K562 (cell line): ENCODE results near the gene TIMP4. TPM values are rescaled to one million over a fixed set of nuclear protein-coding genes. Genes with fewer than 3 reads are reported as not detected.

Experiments used
- ATAC-seq: fragments of 200-7000 bp; cut with Tn5 transposase; 3 replicates; pipeline ENCODE4 v1.9.1; 2020; ENCODE audit warnings: moderate library complexity
- BruUV-seq: library from RNA; stranded (reverse); fragments of 400-500 nt; replicated peaks from 2 replicates; lab custom pipeline; 2021; lab: Mats Ljungman, UMichigan
- CTCF ChIA-PET: fragments of 300-600 bp; formaldehyde crosslinking; extraction: SDS; loops from one replicate; lab custom pipeline; 2021; ENCODE audit warnings: low intra/inter-chr PET ratio; lab: Yijun Ruan, JAX
- POLR2A ChIA-PET: fragments of 300-600, 350-650 bp; sonication (Branson Sonifier 250); formaldehyde crosslinking; extraction: SDS; loops from one replicate; lab custom pipeline; 2021; ENCODE audit warnings: antibody characterized with exemption, inconsistent platforms; lab: Yijun Ruan, JAX
- DNase-seq, 4 experiments: peaks; one replicate each; pipeline versions ENCODE4 v3.0.0 to v3.0.0-alpha.2; 2011 to 2018; ENCODE audit warnings: low spot score in 3 of 4, mixed read lengths in 3 of 4; ENCODE audit errors: extremely low read depth in 1 of 4
- FAIRE-seq: peaks from 2 replicates; lab custom pipeline; 2011; peaks lifted over from hg19 to GRCh38; lab: Jason Lieb, UNC
- H2AFZ ChIP-seq: 2 replicates; pipeline ENCODE4 v1.6.0; 2011; ENCODE audit warnings: low read depth, low read length, control low read depth, inconsistent platforms
- H3K27ac ChIP-seq: fragments of 200-600 bp; 3 replicates; pipeline ENCODE4 v1.8.0; 2011; ENCODE audit warnings: low read depth, mild to moderate bottlenecking, control low read depth, inconsistent platforms, low read length, moderate library complexity, mixed read lengths; ENCODE audit errors: extremely low read depth
- H3K27me3 ChIP-seq, 2 experiments: fragments of 300-600 bp in 1 of 2; 2 replicates in 1 of 2; 3 replicates in 1 of 2; pipeline versions ENCODE4 v1.6.0 to v1.8.0; 2011; ENCODE audit warnings: inconsistent platforms in 2 of 2, low read length in 2 of 2, mild to moderate bottlenecking in 1 of 2, mixed read lengths in 1 of 2, moderate library complexity in 1 of 2; ENCODE audit not compliant: control insufficient read depth in 2 of 2, insufficient read depth in 2 of 2
- H3K36me3 ChIP-seq: fragments of 300-600 bp; 3 replicates; pipeline ENCODE4 v1.8.0; 2011; ENCODE audit warnings: mild to moderate bottlenecking, low read length, inconsistent platforms; ENCODE audit not compliant: control insufficient read depth, insufficient read depth
- H3K4me1 ChIP-seq, 2 experiments: fragments of 200-600 bp in 1 of 2; replicated peaks in 1 of 2; 2 replicates in 1 of 2; 3 replicates in 1 of 2; pipeline versions ENCODE4 v1.5.1 to v1.8.0; 2011; ENCODE audit warnings: inconsistent platforms in 2 of 2, low read length in 2 of 2, mild to moderate bottlenecking in 1 of 2, mixed read lengths in 1 of 2, moderate library complexity in 1 of 2; ENCODE audit not compliant: control insufficient read depth in 2 of 2, insufficient read depth in 2 of 2
- H3K4me2 ChIP-seq: 2 replicates; pipeline ENCODE4 v1.6.1; 2011; ENCODE audit warnings: low read length, control low read depth, inconsistent platforms, mixed read lengths; ENCODE audit not compliant: insufficient read depth
- H3K4me3 ChIP-seq: fragments of 200-600 bp; sonication (generic), shearing (Covaris generic); 2 replicates; pipeline ENCODE4 v1.5.1; 2016; ENCODE audit warnings: control low read depth, inconsistent platforms
- H3K79me2 ChIP-seq: fragments of 200-600 bp; 3 replicates; pipeline ENCODE4 v1.8.0; 2011; ENCODE audit warnings: low read length, inconsistent platforms; ENCODE audit not compliant: control insufficient read depth, insufficient read depth
- H3K9ac ChIP-seq, 2 experiments: 2 replicates each; pipeline versions ENCODE4 v1.6.0 to v1.6.1; 2011; ENCODE audit warnings: low read depth in 2 of 2, low read length in 2 of 2, control low read depth in 1 of 2, inconsistent platforms in 1 of 2, mild to moderate bottlenecking in 1 of 2, mixed read lengths in 1 of 2; ENCODE audit not compliant: insufficient read depth in 1 of 2
- H3K9me1 ChIP-seq: one replicate; pipeline ENCODE4 v1.6.0; 2011; ENCODE audit warnings: inconsistent platforms, mild to moderate bottlenecking, low read length, moderate library complexity; ENCODE audit not compliant: control insufficient read depth, insufficient read depth
- H3K9me3 ChIP-seq: replicated peaks from 2 replicates; pipeline ENCODE4 v1.5.1; 2011; ENCODE audit warnings: low read depth, low read length, inconsistent platforms; ENCODE audit not compliant: control insufficient read depth, insufficient read depth
- H4K20me1 ChIP-seq: replicated peaks from 2 replicates; pipeline ENCODE4 v1.6.1; 2011; ENCODE audit warnings: low read length, inconsistent platforms, mixed read lengths; ENCODE audit not compliant: control insufficient read depth, insufficient read depth
- BRD4 ChIP-seq: fragments of 200-600 bp; sonication (generic); IDR thresholded peaks from 2 replicates; pipeline ENCODE4 v1.6.1; 2017; ENCODE audit warnings: inconsistent platforms
- CEBPB ChIP-seq: fragments of 450-650 bp; IDR thresholded peaks from 2 replicates; pipeline ENCODE4 v1.6.1; 2016; ENCODE audit warnings: missing genetic modification characterization, missing compliant biosample characterization
- CEBPG ChIP-seq, 3 experiments: fragments of 200-800 bp in 1 of 3; sonication (Bioruptor generic) in 1 of 3; sonication (generic) in 1 of 3; formaldehyde crosslinking in 1 of 3; IDR thresholded peaks in 2 of 3; conservative IDR thresholded peaks in 1 of 3; 2 replicates each; pipeline versions ENCODE4 v1.6.1 to v1.8.0; 2016 to 2022; ENCODE audit warnings: missing compliant biosample characterization in 2 of 3, missing genetic modification characterization in 2 of 3, mild to moderate bottlenecking in 1 of 3, missing genetic modification reagents in 1 of 3
- ESRRA ChIP-seq: fragments of 450-650 bp; IDR thresholded peaks from 2 replicates; pipeline ENCODE4 v1.6.1; 2014; ENCODE audit warnings: low read depth, mild to moderate bottlenecking, moderate library complexity, borderline replicate concordance
- FOS ChIP-seq: IDR thresholded peaks from 3 replicates; pipeline ENCODE4 v1.6.1; 2011; ENCODE audit not compliant: insufficient read length; ENCODE audit errors: extremely low read depth
- FOXJ3 ChIP-seq: sonication (generic); formaldehyde crosslinking; IDR thresholded peaks from 2 replicates; pipeline ENCODE4 v1.4.0; 2020; ENCODE audit warnings: mild to moderate bottlenecking, missing genetic modification reagents
- FOXP4 ChIP-seq: sonication (generic); formaldehyde crosslinking; IDR thresholded peaks from 2 replicates; pipeline ENCODE4 v1.8.0; 2022; ENCODE audit warnings: mild to moderate bottlenecking, missing genetic modification reagents, borderline replicate concordance
- GATAD2B ChIP-seq: fragments of 450-650 bp; IDR thresholded peaks from 2 replicates; pipeline ENCODE4 v1.6.1; 2017; ENCODE audit warnings: mild to moderate bottlenecking, borderline replicate concordance
- MBD2 ChIP-seq: sonication (generic); IDR thresholded peaks from 2 replicates; pipeline ENCODE4 v1.6.1; 2016; ENCODE audit warnings: low read depth, borderline replicate concordance
- MECOM ChIP-seq: fragments of 250-450 bp; sonication (Bioruptor Pico); IDR thresholded peaks from 2 replicates; pipeline ENCODE4 v1.8.0; 2022; ENCODE audit warnings: inconsistent platforms
- MYC ChIP-seq, 2 experiments: fragments of 250-450 bp in 1 of 2; sonication (Bioruptor Pico) in 1 of 2; IDR thresholded peaks; 2 replicates each; pipeline versions ENCODE4 v1.5.1 to v1.6.1; 2012 to 2021; ENCODE audit warnings: low read depth in 2 of 2, borderline replicate concordance in 1 of 2, improper control_type of control experiment in 1 of 2, low read length in 1 of 2, mild to moderate bottlenecking in 1 of 2, moderate library complexity in 1 of 2
- NELFE ChIP-seq: IDR thresholded peaks from 2 replicates; pipeline ENCODE4 v1.6.1; 2011; ENCODE audit warnings: mild to moderate bottlenecking; ENCODE audit not compliant: insufficient read depth, insufficient read length
- NFE2 ChIP-seq: IDR thresholded peaks from 2 replicates; pipeline ENCODE4 v1.6.1; 2014; ENCODE audit warnings: antibody characterized with exemption, low read depth
- NFIC ChIP-seq: fragments of 450-650 bp; IDR thresholded peaks from 2 replicates; pipeline ENCODE4 v1.6.1; 2017; ENCODE audit warnings: mild to moderate bottlenecking, inconsistent platforms
- POLR2H ChIP-seq: IDR thresholded peaks from 2 replicates; pipeline ENCODE4 v1.6.1; 2016; ENCODE audit warnings: missing genetic modification characterization, low read depth, mild to moderate bottlenecking, control low read depth, missing compliant biosample characterization, moderate library complexity
- SMARCA4 ChIP-seq: fragments of 450-650 bp; IDR thresholded peaks from 2 replicates; pipeline ENCODE4 v1.6.1; 2016
- SMC3 ChIP-seq: conservative IDR thresholded peaks from 2 replicates; pipeline ENCODE4 v1.6.1; 2011; ENCODE audit warnings: low read depth, low read length, improper control_type of control experiment; ENCODE audit not compliant: insufficient read depth
- SRSF9 ChIP-seq: fragments of 200-400 bp; formaldehyde crosslinking; IDR thresholded peaks from 2 replicates; pipeline ENCODE4 v1.6.1; 2017; ENCODE audit warnings: low read depth, low read length, borderline replicate concordance
- WGBS: fragments of 100-300 bp; shearing (Covaris generic); methylation state at CpG from one replicate; pipeline ENCODE4 v1.1.6; 2016; ENCODE audit warnings: low coverage, mixed read lengths; ENCODE audit not compliant: insufficient coverage; ENCODE audit errors: missing lambda C conversion rate; 5-methylcytosine and 5-hydroxymethylcytosine counted together
- in situ Hi-C: fragments of 300-500 bp; cut with MboI; formaldehyde crosslinking; loops from 4 replicates; pipeline ENCODE4 v1.15.0; 2018; ENCODE audit warnings: inconsistent platforms, mixed read lengths
- intact Hi-C: fragments of 100-400 bp; cut with micrococcal nuclease; formaldehyde crosslinking; loops from 2 replicates; pipeline ENCODE4 v1.14.2; 2022
- polyA plus RNA-seq, 8 experiments: library from polyadenylated mRNA; depleted of rRNA in 4 of 8; stranded (reverse) in 5 of 8; unstranded in 3 of 8; fragments of >200 nt; fragmentation: Nextera tagmentation in 2 of 8; fragmentation: Illumina TruSeq in 1 of 8; extraction: Ambion mirVana in 2 of 8; extraction: Trizol in 1 of 8; gene quantifications; 2 replicates each; pipeline versions ENCODE4 v1.2.1 to v1.2.3, GENCODE V29; 2011 to 2014; ENCODE audit warnings: inconsistent platforms in 1 of 8, missing spikeins in 1 of 8
- total RNA-seq, 7 experiments: library from RNA; depleted of rRNA in 6 of 7; stranded (reverse); fragments of >200 nt in 6 of 7; fragmentation: Illumina TruSeq in 2 of 7; extraction: Trizol in 2 of 7; gene quantifications; 2 replicates each; pipeline versions ENCODE4 v1.2.1 to v1.2.3, GENCODE V29; 2011 to 2021; ENCODE audit warnings: low replicate concordance in 1 of 7

Gene TIMP4
- total and polyA plus RNA-seq, 9 of the 15 experiments (the other 6 are each of a cell fraction or from before 2014, with no cell fraction given) = 0.03 to 0.07 TPM; not detected in 7

GRCh38 chr3:12120374-12121140 is 38.2 kb downstream of the TIMP4 start:
- BruUV-seq = no TSS peak
- intact Hi-C loops = no loop called here
- POLR2A ChIA-PET = no interaction called here

GRCh38 chr3:12117473-12117872 is 41.2 kb downstream of the TIMP4 start:
- ATAC-seq (no peak), DNase-seq (no peak), FAIRE-seq (no peak)
- Histone ChIP-seq H3K79me2 (no peaks in the 10 kb centered on the region), H3K27ac (no peak overlapping the region), H2AFZ (no peak overlapping the region), H3K36me3 (no peaks in the 10 kb centered on the region), H3K4me1 (no peaks in the 10 kb centered on the region), H4K20me1 (no peaks in the 10 kb centered on the region), H3K4me3 (no peak overlapping the region), H3K9me3 (no peaks in the 10 kb centered on the region), H3K4me2 (no peak overlapping the region), H3K9me1 (no peaks in the 10 kb centered on the region), H3K9ac (no peak overlapping the region), H3K27me3 (no peaks in the 10 kb centered on the region)
- TF ChIP-seq MECOM (no peak), GATAD2B (no peak), POLR2H (tag) (no peak), SRSF9 (no peak), NFIC (no peak), SMC3 (no peak), ESRRA (no peak), FOXJ3 (no peak), NFE2 (no peak), NELFE (no peak), BRD4 (no peak), SMARCA4 (no peak), FOS (no peak), FOXP4 (CRISPR knock-in tag) (no peak), MBD2 (no peak)
- ChIA-PET POLR2A (no interaction called here), CTCF (no interaction called here)
- in situ Hi-C loops (no loop called here), intact Hi-C loops (no loop called here)
- BruUV-seq = no TSS peak

More at GRCh38 chr3:12120374-12121140, 38.2 kb downstream of the TIMP4 start:
- no peaks in the 10 kb centered on the region for H3K4me1 ChIP-seq
- no peak overlapping the region for H3K4me2 ChIP-seq
- CTCF ChIA-PET = no interaction called here
- no peak overlapping the region for H2AFZ ChIP-seq
- 11% methylated on average over 5 of the region's 5 CpGs for WGBS
- DNase-seq (no peak), FAIRE-seq (no peak), ATAC-seq (no peak)
- no peaks in the 10 kb centered on the region for H4K20me1 ChIP-seq
- no peaks in the 10 kb centered on the region for H3K79me2 ChIP-seq
- H3K9me1 ChIP-seq = no peaks in the 10 kb centered on the region
- H3K4me3 ChIP-seq = no peak overlapping the region
- no peaks in the 10 kb centered on the region for H3K9me3 ChIP-seq
- no peak overlapping the region for H3K9ac ChIP-seq
- H3K27me3 ChIP-seq = no peaks in the 10 kb centered on the region
- H3K27ac ChIP-seq = no peak overlapping the region
- TF ChIP-seq CEBPG (CRISPR knock-in tag; IDR thresholded peaks at IDR 0.05) (no peak), CEBPG (tag; conservative IDR thresholded peaks at IDR 0.05 in 1 of 2, IDR thresholded peaks at IDR 0.05 in 1 of 2) (peak; percentile 65 to 87), MYC (IDR thresholded peaks at IDR 0.05; ENCODE audit: low read depth, low read length) (no peak), MYC (CRISPR knock-in tag; IDR thresholded peaks at IDR 0.05; ENCODE audit: borderline replicate concordance, low read depth) (no peak), CEBPB (tag) (peak; percentile 82)
- no peaks in the 10 kb centered on the region for H3K36me3 ChIP-seq
- in situ Hi-C loops = no loop called here
